CD4-positive, alpha-beta T cell treated with Interleukin-17A for 1 hour (primary cell): ENCODE results near the gene SERPINA4.
"Not testable (repeated sequence)": the region's sequence is repeated elsewhere in the genome, so short reads cannot be mapped to it uniquely, and the experiment has no call there.

ENCODE experiments used
- DNase-seq: peaks from one replicate; pipeline ENCODE4 v3.0.0-alpha.2; 2020

SERPINA4 gene

GRCh38 chr14:94570002-94570400 lies 8.8 kb downstream of the SERPINA4 start:
- DNase-seq = no peak

GRCh38 chr14:94570440-94570839 lies 9.2 kb downstream of the SERPINA4 start:
- no peak for DNase-seq

GRCh38 chr14:94571395-94571794 lies 10.2 kb downstream of the SERPINA4 start:
- DNase-seq = no peak

GRCh38 chr14:94571950-94572349 lies 10.7 kb downstream of the SERPINA4 start:
- no peak for DNase-seq

GRCh38 chr14:94572637-94573303 lies 11.5 kb downstream of the SERPINA4 start:
- DNase-seq = no peak

- no peak for DNase-seq
Observed at GRCh38 chr14:94573475-94574277, 12.4 kb downstream of the SERPINA4 start.

- no peak for DNase-seq
Observed at GRCh38 chr14:94574336-94574735, 13.1 kb downstream of the SERPINA4 start.

- no peak for DNase-seq
Observed at GRCh38 chr14:94575730-94576585, 14.7 kb downstream of the SERPINA4 start.

GRCh38 chr14:94577472-94577871 lies 16.2 kb downstream of the SERPINA4 start:
- DNase-seq = not testable (repeated sequence)

GRCh38 chr14:94578712-94579111 lies 17.5 kb downstream of the SERPINA4 start:
- DNase-seq = no peak

GRCh38 chr14:94581127-94581999 lies 20.1 kb downstream of the SERPINA4 start, which contains the start of gene SERPINA5:
TSS of gene SERPINA5 (plus strand) at chr14:94581426. CDS start at chr14:94587363, 5,937 bp downstream.
- no peak for DNase-seq

- no peak for DNase-seq
Observed at GRCh38 chr14:94582199-94582750, 21.0 kb downstream of the SERPINA4 start.

GRCh38 chr14:94582851-94583250 lies 21.6 kb downstream of the SERPINA4 start:
- DNase-seq = no peak

GRCh38 chr14:94583557-94583956 lies 22.3 kb downstream of the SERPINA4 start:
- DNase-seq = no peak

- DNase-seq = no peak
Observed at GRCh38 chr14:94584591-94585280, 23.5 kb downstream of the SERPINA4 start.

- DNase-seq = no peak
Observed at GRCh38 chr14:94586635-94587034, 25.4 kb downstream of the SERPINA4 start.

GRCh38 chr14:94588311-94588710 lies 27.1 kb downstream of the SERPINA4 start:
- no peak for DNase-seq

- no peak for DNase-seq
Observed at GRCh38 chr14:94591073-94591472, 29.8 kb downstream of the SERPINA4 start.

GRCh38 chr14:94591871-94592270 lies 30.6 kb downstream of the SERPINA4 start:
- no peak for DNase-seq

GRCh38 chr14:94592457-94592856 lies 31.2 kb downstream of the SERPINA4 start:
- DNase-seq = no peak

- no peak for DNase-seq
Observed at GRCh38 chr14:94593376-94593748, 32.1 kb downstream of the SERPINA4 start.
